K562 (cell line): Measurements from ENCODE around the gene TM4SF18. TPM values are rescaled to one million over a fixed set of nuclear protein-coding genes. Genes with fewer than 3 reads are reported as not detected.

ENCODE experiments used
- ATAC-seq: fragments of 200-7000 bp; cut with Tn5 transposase; 3 replicates; pipeline ENCODE4 v1.9.1; 2020; ENCODE audit warnings: moderate library complexity
- BruUV-seq: library from RNA; stranded (reverse); fragments of 400-500 nt; replicated peaks from 2 replicates; lab custom pipeline; 2021; lab: Mats Ljungman, UMichigan
- CTCF ChIA-PET: fragments of 300-600 bp; formaldehyde crosslinking; extraction: SDS; loops from one replicate; lab custom pipeline; 2021; ENCODE audit warnings: low intra/inter-chr PET ratio; lab: Yijun Ruan, JAX
- POLR2A ChIA-PET: fragments of 300-600, 350-650 bp; sonication (Branson Sonifier 250); formaldehyde crosslinking; extraction: SDS; loops from one replicate; lab custom pipeline; 2021; ENCODE audit warnings: antibody characterized with exemption, inconsistent platforms; lab: Yijun Ruan, JAX
- DNase-seq, 4 experiments: peaks; one replicate each; pipeline versions ENCODE4 v3.0.0 to v3.0.0-alpha.2; 2011 to 2018; ENCODE audit warnings: low spot score in 3 of 4, mixed read lengths in 3 of 4; ENCODE audit errors: extremely low read depth in 1 of 4
- FAIRE-seq: peaks from 2 replicates; lab custom pipeline; 2011; peaks lifted over from hg19 to GRCh38; lab: Jason Lieb, UNC
- H2AFZ ChIP-seq: 2 replicates; pipeline ENCODE4 v1.6.0; 2011; ENCODE audit warnings: low read depth, low read length, control low read depth, inconsistent platforms
- H3K27ac ChIP-seq: fragments of 200-600 bp; 3 replicates; pipeline ENCODE4 v1.8.0; 2011; ENCODE audit warnings: low read depth, mild to moderate bottlenecking, control low read depth, inconsistent platforms, low read length, moderate library complexity, mixed read lengths; ENCODE audit errors: extremely low read depth
- H3K27me3 ChIP-seq, 2 experiments: fragments of 300-600 bp in 1 of 2; 2 replicates in 1 of 2; 3 replicates in 1 of 2; pipeline versions ENCODE4 v1.6.0 to v1.8.0; 2011; ENCODE audit warnings: inconsistent platforms in 2 of 2, low read length in 2 of 2, mild to moderate bottlenecking in 1 of 2, mixed read lengths in 1 of 2, moderate library complexity in 1 of 2; ENCODE audit not compliant: control insufficient read depth in 2 of 2, insufficient read depth in 2 of 2
- H3K36me3 ChIP-seq: fragments of 300-600 bp; 3 replicates; pipeline ENCODE4 v1.8.0; 2011; ENCODE audit warnings: mild to moderate bottlenecking, low read length, inconsistent platforms; ENCODE audit not compliant: control insufficient read depth, insufficient read depth
- H3K4me1 ChIP-seq, 2 experiments: fragments of 200-600 bp in 1 of 2; replicated peaks in 1 of 2; 2 replicates in 1 of 2; 3 replicates in 1 of 2; pipeline versions ENCODE4 v1.5.1 to v1.8.0; 2011; ENCODE audit warnings: inconsistent platforms in 2 of 2, low read length in 2 of 2, mild to moderate bottlenecking in 1 of 2, mixed read lengths in 1 of 2, moderate library complexity in 1 of 2; ENCODE audit not compliant: control insufficient read depth in 2 of 2, insufficient read depth in 2 of 2
- H3K4me2 ChIP-seq: 2 replicates; pipeline ENCODE4 v1.6.1; 2011; ENCODE audit warnings: low read length, control low read depth, inconsistent platforms, mixed read lengths; ENCODE audit not compliant: insufficient read depth
- H3K4me3 ChIP-seq: fragments of 200-600 bp; sonication (generic), shearing (Covaris generic); 2 replicates; pipeline ENCODE4 v1.5.1; 2016; ENCODE audit warnings: control low read depth, inconsistent platforms
- H3K79me2 ChIP-seq: fragments of 200-600 bp; 3 replicates; pipeline ENCODE4 v1.8.0; 2011; ENCODE audit warnings: low read length, inconsistent platforms; ENCODE audit not compliant: control insufficient read depth, insufficient read depth
- H3K9ac ChIP-seq, 2 experiments: 2 replicates each; pipeline versions ENCODE4 v1.6.0 to v1.6.1; 2011; ENCODE audit warnings: low read depth in 2 of 2, low read length in 2 of 2, control low read depth in 1 of 2, inconsistent platforms in 1 of 2, mild to moderate bottlenecking in 1 of 2, mixed read lengths in 1 of 2; ENCODE audit not compliant: insufficient read depth in 1 of 2
- H3K9me1 ChIP-seq: one replicate; pipeline ENCODE4 v1.6.0; 2011; ENCODE audit warnings: inconsistent platforms, mild to moderate bottlenecking, low read length, moderate library complexity; ENCODE audit not compliant: control insufficient read depth, insufficient read depth
- H3K9me3 ChIP-seq: replicated peaks from 2 replicates; pipeline ENCODE4 v1.5.1; 2011; ENCODE audit warnings: low read depth, low read length, inconsistent platforms; ENCODE audit not compliant: control insufficient read depth, insufficient read depth
- H4K20me1 ChIP-seq: replicated peaks from 2 replicates; pipeline ENCODE4 v1.6.1; 2011; ENCODE audit warnings: low read length, inconsistent platforms, mixed read lengths; ENCODE audit not compliant: control insufficient read depth, insufficient read depth
- FOXK1 ChIP-seq: sonication (generic); formaldehyde crosslinking; IDR thresholded peaks from 2 replicates; pipeline ENCODE4 v1.8.0; 2022; ENCODE audit warnings: missing genetic modification reagents, mild to moderate bottlenecking, borderline replicate concordance
- RBM17 ChIP-seq: fragments of 200-400 bp; formaldehyde crosslinking; IDR thresholded peaks from 2 replicates; pipeline ENCODE4 v1.6.1; 2017; ENCODE audit warnings: low read depth, mild to moderate bottlenecking, low read length, borderline replicate concordance
- SNIP1 ChIP-seq: fragments of 450-650 bp; IDR thresholded peaks from 2 replicates; pipeline ENCODE4 v1.7.1; 2017; ENCODE audit warnings: low read depth, mild to moderate bottlenecking
- ZNF224 ChIP-seq: sonication (generic); formaldehyde crosslinking; IDR thresholded peaks from 2 replicates; pipeline ENCODE4 v1.8.0; 2022; ENCODE audit warnings: mild to moderate bottlenecking, missing genetic modification reagents
- ZNF431 ChIP-seq: sonication (generic); formaldehyde crosslinking; IDR thresholded peaks from 2 replicates; pipeline ENCODE4 v1.8.0; 2022; ENCODE audit warnings: mild to moderate bottlenecking, missing genetic modification reagents
- ZNF707 ChIP-seq: fragments of 250-450 bp; sonication (Bioruptor Pico); conservative IDR thresholded peaks from 2 replicates; pipeline ENCODE4 v1.8.0; 2022; ENCODE audit warnings: inconsistent platforms, mild to moderate bottlenecking, moderate library complexity
- whole genome bisulfite sequencing: fragments of 100-300 bp; shearing (Covaris generic); methylation state at CpG from one replicate; pipeline ENCODE4 v1.1.6; 2016; ENCODE audit warnings: low coverage, mixed read lengths; ENCODE audit not compliant: insufficient coverage; ENCODE audit errors: missing lambda C conversion rate; 5-methylcytosine and 5-hydroxymethylcytosine counted together
- in situ Hi-C: fragments of 300-500 bp; cut with MboI; formaldehyde crosslinking; loops from 4 replicates; pipeline ENCODE4 v1.15.0; 2018; ENCODE audit warnings: inconsistent platforms, mixed read lengths
- intact Hi-C: fragments of 100-400 bp; cut with micrococcal nuclease; formaldehyde crosslinking; loops from 2 replicates; pipeline ENCODE4 v1.14.2; 2022
- polyA plus RNA-seq, 8 experiments: library from polyadenylated mRNA; depleted of rRNA in 4 of 8; stranded (reverse) in 5 of 8; unstranded in 3 of 8; fragments of >200 nt; fragmentation: Nextera tagmentation in 2 of 8; fragmentation: Illumina TruSeq in 1 of 8; extraction: Ambion mirVana in 2 of 8; extraction: Trizol in 1 of 8; gene quantifications; 2 replicates each; pipeline versions ENCODE4 v1.2.1 to v1.2.3, GENCODE V29; 2011 to 2014; ENCODE audit warnings: inconsistent platforms in 1 of 8, missing spikeins in 1 of 8
- total RNA-seq, 7 experiments: library from RNA; depleted of rRNA in 6 of 7; stranded (reverse); fragments of >200 nt in 6 of 7; fragmentation: Illumina TruSeq in 2 of 7; extraction: Trizol in 2 of 7; gene quantifications; 2 replicates each; pipeline versions ENCODE4 v1.2.1 to v1.2.3, GENCODE V29; 2011 to 2021; ENCODE audit warnings: low replicate concordance in 1 of 7
- TF ChIP-seq, protein P1 (sequence below): sonication (generic); formaldehyde crosslinking; IDR thresholded peaks from 2 replicates; pipeline ENCODE4 v1.8.0; 2022; ENCODE audit warnings: missing genetic modification reagents, mild to moderate bottlenecking, borderline replicate concordance
- TF ChIP-seq, protein P2 (sequence below): fragments of 250-450 bp; sonication (Bioruptor Pico); IDR thresholded peaks from 2 replicates; pipeline ENCODE4 v1.5.0; 2020; ENCODE audit warnings: mild to moderate bottlenecking, borderline replicate concordance
- TF ChIP-seq, protein P3 (sequence below): fragments of 250-450 bp; sonication (Bioruptor Pico); IDR thresholded peaks from 2 replicates; pipeline ENCODE4 v1.8.0; 2021; ENCODE audit warnings: mild to moderate bottlenecking, moderate library complexity
- TF ChIP-seq, protein P4 (sequence below): fragments of 200-400 bp; formaldehyde crosslinking; IDR thresholded peaks from 2 replicates; pipeline ENCODE4 v1.6.1; 2017; ENCODE audit warnings: mild to moderate bottlenecking, low read depth, low read length, moderate library complexity
- TF ChIP-seq, protein P5 (sequence below): fragments of 450-650 bp; formaldehyde crosslinking; IDR thresholded peaks from 2 replicates; pipeline ENCODE4 v1.4.0; 2020; ENCODE audit warnings: mild to moderate bottlenecking, mixed read lengths

Gene TM4SF18
- total and polyA plus RNA-seq, 9 of the 15 experiments (the other 6 are each of a cell fraction or from before 2014, with no cell fraction given), result not detected

DNA sequence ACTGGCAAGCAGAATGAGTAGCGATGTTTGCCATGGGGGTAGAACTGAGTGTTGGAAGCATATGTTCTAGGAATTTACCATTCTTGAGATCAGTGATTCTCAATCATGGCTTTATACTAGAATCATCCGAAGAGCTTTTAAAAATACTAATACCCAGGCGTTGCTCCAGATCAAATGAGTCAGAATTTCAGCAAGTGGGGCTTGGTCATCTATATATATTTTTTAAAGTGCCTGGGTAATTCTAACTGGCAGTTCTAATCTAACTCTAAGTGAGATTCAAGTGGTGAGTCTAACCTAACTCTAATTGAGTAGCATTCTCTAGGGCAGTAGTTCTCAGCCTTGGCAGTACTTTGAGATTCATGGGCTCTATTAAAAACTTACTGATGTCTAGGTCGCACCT, 23.2 kb upstream of the TM4SF18 start:
- POLR2A ChIA-PET, result no interaction called here
- CTCF ChIA-PET, result no interaction called here
- Histone ChIP-seq H3K9me3 (no peaks in the 10 kb centered on the region), H3K27me3 (no peaks in the 10 kb centered on the region), H2AFZ (no peak overlapping the region), H3K4me2 (no peak overlapping the region), H3K9ac (no peak overlapping the region), H3K4me1 (no peaks in the 10 kb centered on the region), H3K79me2 (no peaks in the 10 kb centered on the region), H3K27ac (no peak overlapping the region), H3K36me3 (no peaks in the 10 kb centered on the region), H4K20me1 (no peaks in the 10 kb centered on the region), H3K9me1 (no peaks in the 10 kb centered on the region), H3K4me3 (no peak overlapping the region)
- WGBS, result 2% methylated on average over 4 of the region's 4 CpGs
- intact Hi-C loops, result no loop called here
- in situ Hi-C loops, result no loop called here
- no peak for FAIRE-seq
- ATAC-seq, result no peak
- no peak for DNase-seq
- TF ChIP-seq, protein P1, sequence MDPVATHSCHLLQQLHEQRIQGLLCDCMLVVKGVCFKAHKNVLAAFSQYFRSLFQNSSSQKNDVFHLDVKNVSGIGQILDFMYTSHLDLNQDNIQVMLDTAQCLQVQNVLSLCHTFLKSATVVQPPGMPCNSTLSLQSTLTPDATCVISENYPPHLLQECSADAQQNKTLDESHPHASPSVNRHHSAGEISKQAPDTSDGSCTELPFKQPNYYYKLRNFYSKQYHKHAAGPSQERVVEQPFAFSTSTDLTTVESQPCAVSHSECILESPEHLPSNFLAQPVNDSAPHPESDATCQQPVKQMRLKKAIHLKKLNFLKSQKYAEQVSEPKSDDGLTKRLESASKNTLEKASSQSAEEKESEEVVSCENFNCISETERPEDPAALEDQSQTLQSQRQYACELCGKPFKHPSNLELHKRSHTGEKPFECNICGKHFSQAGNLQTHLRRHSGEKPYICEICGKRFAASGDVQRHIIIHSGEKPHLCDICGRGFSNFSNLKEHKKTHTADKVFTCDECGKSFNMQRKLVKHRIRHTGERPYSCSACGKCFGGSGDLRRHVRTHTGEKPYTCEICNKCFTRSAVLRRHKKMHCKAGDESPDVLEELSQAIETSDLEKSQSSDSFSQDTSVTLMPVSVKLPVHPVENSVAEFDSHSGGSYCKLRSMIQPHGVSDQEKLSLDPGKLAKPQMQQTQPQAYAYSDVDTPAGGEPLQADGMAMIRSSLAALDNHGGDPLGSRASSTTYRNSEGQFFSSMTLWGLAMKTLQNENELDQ, result no peak
- TF ChIP-seq ZNF224, result no peak
- no peak for TF ChIP-seq RBM17
- no peak for TF ChIP-seq ZNF707 (CRISPR knock-in tag)
- TF ChIP-seq, protein P2, sequence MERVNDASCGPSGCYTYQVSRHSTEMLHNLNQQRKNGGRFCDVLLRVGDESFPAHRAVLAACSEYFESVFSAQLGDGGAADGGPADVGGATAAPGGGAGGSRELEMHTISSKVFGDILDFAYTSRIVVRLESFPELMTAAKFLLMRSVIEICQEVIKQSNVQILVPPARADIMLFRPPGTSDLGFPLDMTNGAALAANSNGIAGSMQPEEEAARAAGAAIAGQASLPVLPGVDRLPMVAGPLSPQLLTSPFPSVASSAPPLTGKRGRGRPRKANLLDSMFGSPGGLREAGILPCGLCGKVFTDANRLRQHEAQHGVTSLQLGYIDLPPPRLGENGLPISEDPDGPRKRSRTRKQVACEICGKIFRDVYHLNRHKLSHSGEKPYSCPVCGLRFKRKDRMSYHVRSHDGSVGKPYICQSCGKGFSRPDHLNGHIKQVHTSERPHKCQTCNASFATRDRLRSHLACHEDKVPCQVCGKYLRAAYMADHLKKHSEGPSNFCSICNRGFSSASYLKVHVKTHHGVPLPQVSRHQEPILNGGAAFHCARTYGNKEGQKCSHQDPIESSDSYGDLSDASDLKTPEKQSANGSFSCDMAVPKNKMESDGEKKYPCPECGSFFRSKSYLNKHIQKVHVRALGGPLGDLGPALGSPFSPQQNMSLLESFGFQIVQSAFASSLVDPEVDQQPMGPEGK (CRISPR knock-in tag), result no peak
- TF ChIP-seq SNIP1, result no peak
- TF ChIP-seq, protein P3, sequence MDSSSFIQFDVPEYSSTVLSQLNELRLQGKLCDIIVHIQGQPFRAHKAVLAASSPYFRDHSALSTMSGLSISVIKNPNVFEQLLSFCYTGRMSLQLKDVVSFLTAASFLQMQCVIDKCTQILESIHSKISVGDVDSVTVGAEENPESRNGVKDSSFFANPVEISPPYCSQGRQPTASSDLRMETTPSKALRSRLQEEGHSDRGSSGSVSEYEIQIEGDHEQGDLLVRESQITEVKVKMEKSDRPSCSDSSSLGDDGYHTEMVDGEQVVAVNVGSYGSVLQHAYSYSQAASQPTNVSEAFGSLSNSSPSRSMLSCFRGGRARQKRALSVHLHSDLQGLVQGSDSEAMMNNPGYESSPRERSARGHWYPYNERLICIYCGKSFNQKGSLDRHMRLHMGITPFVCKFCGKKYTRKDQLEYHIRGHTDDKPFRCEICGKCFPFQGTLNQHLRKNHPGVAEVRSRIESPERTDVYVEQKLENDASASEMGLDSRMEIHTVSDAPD, result no peak
- no peak for TF ChIP-seq FOXK1 (CRISPR knock-in tag)
- TF ChIP-seq, protein P4, sequence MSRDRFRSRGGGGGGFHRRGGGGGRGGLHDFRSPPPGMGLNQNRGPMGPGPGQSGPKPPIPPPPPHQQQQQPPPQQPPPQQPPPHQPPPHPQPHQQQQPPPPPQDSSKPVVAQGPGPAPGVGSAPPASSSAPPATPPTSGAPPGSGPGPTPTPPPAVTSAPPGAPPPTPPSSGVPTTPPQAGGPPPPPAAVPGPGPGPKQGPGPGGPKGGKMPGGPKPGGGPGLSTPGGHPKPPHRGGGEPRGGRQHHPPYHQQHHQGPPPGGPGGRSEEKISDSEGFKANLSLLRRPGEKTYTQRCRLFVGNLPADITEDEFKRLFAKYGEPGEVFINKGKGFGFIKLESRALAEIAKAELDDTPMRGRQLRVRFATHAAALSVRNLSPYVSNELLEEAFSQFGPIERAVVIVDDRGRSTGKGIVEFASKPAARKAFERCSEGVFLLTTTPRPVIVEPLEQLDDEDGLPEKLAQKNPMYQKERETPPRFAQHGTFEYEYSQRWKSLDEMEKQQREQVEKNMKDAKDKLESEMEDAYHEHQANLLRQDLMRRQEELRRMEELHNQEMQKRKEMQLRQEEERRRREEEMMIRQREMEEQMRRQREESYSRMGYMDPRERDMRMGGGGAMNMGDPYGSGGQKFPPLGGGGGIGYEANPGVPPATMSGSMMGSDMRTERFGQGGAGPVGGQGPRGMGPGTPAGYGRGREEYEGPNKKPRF, result no peak
- TF ChIP-seq, protein P5, sequence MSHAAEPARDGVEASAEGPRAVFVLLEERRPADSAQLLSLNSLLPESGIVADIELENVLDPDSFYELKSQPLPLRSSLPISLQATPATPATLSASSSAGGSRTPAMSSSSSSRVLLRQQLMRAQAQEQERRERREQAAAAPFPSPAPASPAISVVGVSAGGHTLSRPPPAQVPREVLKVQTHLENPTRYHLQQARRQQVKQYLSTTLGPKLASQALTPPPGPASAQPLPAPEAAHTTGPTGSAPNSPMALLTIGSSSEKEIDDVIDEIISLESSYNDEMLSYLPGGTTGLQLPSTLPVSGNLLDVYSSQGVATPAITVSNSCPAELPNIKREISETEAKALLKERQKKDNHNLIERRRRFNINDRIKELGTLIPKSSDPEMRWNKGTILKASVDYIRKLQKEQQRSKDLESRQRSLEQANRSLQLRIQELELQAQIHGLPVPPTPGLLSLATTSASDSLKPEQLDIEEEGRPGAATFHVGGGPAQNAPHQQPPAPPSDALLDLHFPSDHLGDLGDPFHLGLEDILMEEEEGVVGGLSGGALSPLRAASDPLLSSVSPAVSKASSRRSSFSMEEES (CRISPR knock-in tag), result no peak
- TF ChIP-seq ZNF431 (CRISPR knock-in tag), result no peak
- no TSS peak for BruUV-seq
